SK-N-SH (cell line): ENCODE measurements around the gene TNFRSF17. TPM values are rescaled to one million over a fixed set of nuclear protein-coding genes. Genes with fewer than 3 reads are reported as not detected.

ENCODE experiments used
- CTCF ChIA-PET: fragments of 300-600, 350-600 bp; formaldehyde crosslinking; extraction: SDS; loops from one replicate; lab custom pipeline; 2021; lab: Yijun Ruan, JAX
- POLR2A ChIA-PET: fragments of 350-600 bp; sonication (Branson Sonifier 250); formaldehyde crosslinking; extraction: SDS; loops from one replicate; lab custom pipeline; 2020; ENCODE audit warnings: antibody characterized with exemption, inconsistent platforms; lab: Yijun Ruan, JAX
- DNase-seq: peaks from one replicate; pipeline ENCODE4 v3.0.0; 2012
- H2AFZ ChIP-seq: fragments of 200-600 bp; sonication (generic); 2 replicates; pipeline ENCODE4 v1.8.1; 2016; ENCODE audit warnings: antibody characterized with exemption, mild to moderate bottlenecking, low read depth
- H3F3A ChIP-seq: fragments of 200-600 bp; sonication (generic); replicated peaks from 2 replicates; pipeline ENCODE3; 2016; ENCODE audit warnings: antibody characterized with exemption, mild to moderate bottlenecking; ENCODE audit not compliant: insufficient read depth
- H3K27ac ChIP-seq, 2 experiments: fragments of 200-500 bp in 1 of 2; fragments of 200-600 bp in 1 of 2; sonication (Bioruptor generic) in 1 of 2; sonication (generic), shearing (Covaris generic) in 1 of 2; 2 replicates each; pipeline versions ENCODE4 v1.5.1 to v1.6.1; 2014 to 2016; ENCODE audit warnings: low read depth in 2 of 2, inconsistent platforms in 1 of 2, low read length in 1 of 2, mild to moderate bottlenecking in 1 of 2, mixed read lengths in 1 of 2
- H3K27me3 ChIP-seq: fragments of 200-600 bp; sonication (generic), shearing (Covaris generic); 2 replicates; pipeline ENCODE4 v1.6.1; 2016; ENCODE audit warnings: mixed run types; ENCODE audit not compliant: insufficient read depth
- H3K36me3 ChIP-seq, 2 experiments: fragments of 200-500 bp in 1 of 2; fragments of 200-600 bp in 1 of 2; sonication (Bioruptor generic) in 1 of 2; sonication (generic) in 1 of 2; replicated peaks in 1 of 2; 2 replicates each; pipeline versions ENCODE3 to v1.5.1; 2014 to 2016; ENCODE audit warnings: low read length in 1 of 2, mild to moderate bottlenecking in 1 of 2; ENCODE audit not compliant: insufficient read depth in 2 of 2, control insufficient read depth in 1 of 2
- H3K4me1 ChIP-seq, 2 experiments: fragments of 200-500 bp in 1 of 2; fragments of 200-600 bp in 1 of 2; sonication (Bioruptor generic) in 1 of 2; sonication (generic), shearing (Covaris generic) in 1 of 2; 2 replicates each; pipeline versions ENCODE4 v1.5.1 to v1.6.1; 2014 to 2016; ENCODE audit warnings: low read depth in 1 of 2, low read length in 1 of 2, mixed run types in 1 of 2; ENCODE audit not compliant: insufficient read depth in 2 of 2, control insufficient read depth in 1 of 2
- H3K4me2 ChIP-seq: fragments of 200-600 bp; sonication (generic), shearing (Covaris generic); 2 replicates; pipeline ENCODE4 v1.6.1; 2017; ENCODE audit warnings: mixed run types
- H3K4me3 ChIP-seq, 2 experiments: fragments of 200-500 bp in 1 of 2; fragments of 200-600 bp in 1 of 2; sonication (Bioruptor generic) in 1 of 2; sonication (generic), shearing (Covaris generic) in 1 of 2; 2 replicates each; pipeline versions ENCODE4 v1.5.1 to v1.8.1; 2014 to 2016; ENCODE audit warnings: low read depth in 2 of 2, inconsistent platforms in 1 of 2, low read length in 1 of 2, mild to moderate bottlenecking in 1 of 2, mixed read lengths in 1 of 2, moderate library complexity in 1 of 2
- H3K79me2 ChIP-seq: fragments of 200-600 bp; sonication (generic); 2 replicates; pipeline ENCODE4 v1.8.1; 2017; ENCODE audit warnings: mild to moderate bottlenecking; ENCODE audit not compliant: insufficient read depth
- H3K9ac ChIP-seq: fragments of 200-600 bp; sonication (generic); 2 replicates; pipeline ENCODE4 v1.6.1; 2017; ENCODE audit warnings: mixed run types
- H3K9me2 ChIP-seq: fragments of 200-600 bp; sonication (generic); 2 replicates; pipeline ENCODE4 v1.6.1; 2017; ENCODE audit warnings: mixed run types
- H3K9me3 ChIP-seq: fragments of 200-600 bp; sonication (generic); 2 replicates; pipeline ENCODE4 v1.6.1; 2017; ENCODE audit warnings: mixed run types, mild to moderate bottlenecking, moderate library complexity
- H4K20me1 ChIP-seq: fragments of 200-600 bp; sonication (generic); 2 replicates; pipeline ENCODE4 v1.6.1; 2017; ENCODE audit warnings: mild to moderate bottlenecking, mixed run types; ENCODE audit not compliant: insufficient read depth
- CTCF ChIP-seq: fragments of 200-600 bp; sonication (generic); IDR thresholded peaks from 2 replicates; pipeline ENCODE4 v1.6.1; 2017; ENCODE audit warnings: antibody characterized with exemption, mild to moderate bottlenecking, moderate library complexity
- EP300 ChIP-seq, 2 experiments: IDR thresholded peaks; 2 replicates each; pipeline versions ENCODE4 v1.4.0 to v1.6.1; 2012; ENCODE audit warnings: borderline replicate concordance in 1 of 2, low read depth in 1 of 2, low read length in 1 of 2
- FOSL2 ChIP-seq: IDR thresholded peaks from 2 replicates; pipeline ENCODE4 v1.4.0; 2012; ENCODE audit warnings: low read depth, mild to moderate bottlenecking, moderate library complexity, borderline replicate concordance
- GABPA ChIP-seq: IDR thresholded peaks from 2 replicates; pipeline ENCODE4 v1.4.0; 2012; ENCODE audit warnings: low read depth, mild to moderate bottlenecking
- JUND ChIP-seq: IDR thresholded peaks from 2 replicates; pipeline ENCODE4 v1.4.0; 2012
- MEF2A ChIP-seq: IDR thresholded peaks from 2 replicates; pipeline ENCODE4 v1.4.0; 2012; ENCODE audit warnings: low read depth, borderline replicate concordance
- POLR2AphosphoS5 ChIP-seq: IDR thresholded peaks from 2 replicates; pipeline ENCODE4 v1.6.1; 2012; ENCODE audit warnings: low read depth, low read length
- RCOR1 ChIP-seq: fragments of 150-350 bp; IDR thresholded peaks from 2 replicates; pipeline ENCODE4 v1.6.1; 2017; ENCODE audit warnings: antibody characterized with exemption, low read length
- RXRA ChIP-seq: IDR thresholded peaks from 2 replicates; pipeline ENCODE4 v1.4.0; 2012; ENCODE audit warnings: low read depth, mild to moderate bottlenecking, borderline replicate concordance
- SMC3 ChIP-seq: IDR thresholded peaks from 2 replicates; pipeline ENCODE4 v1.6.1; 2012; ENCODE audit warnings: low read depth, low read length, improper control_type of control experiment
- YY1 ChIP-seq: IDR thresholded peaks from 2 replicates; pipeline ENCODE4 v1.4.0; 2012; ENCODE audit warnings: low read depth, mild to moderate bottlenecking
- ZBTB33 ChIP-seq: IDR thresholded peaks from 2 replicates; pipeline ENCODE4 v1.4.0; 2012; ENCODE audit warnings: low read depth, borderline replicate concordance
- WGBS: methylation state at CpG from one replicate; pipeline ENCODE4 v1.1.6; 2017; ENCODE audit warnings: low lambda C conversion rate; 5-methylcytosine and 5-hydroxymethylcytosine counted together
- polyA plus RNA-seq, 3 experiments: library from polyadenylated mRNA; depleted of rRNA; stranded (reverse); fragments of >200 nt; gene quantifications; 2 replicates each; pipeline ENCODE4 v1.2.3, GENCODE V29; 2012

The TNFRSF17 gene
- polyA plus RNA-seq, 1 of the 3 experiments (the other 2 are of a cell fraction) = not detected

GRCh38 chr16:11963706-11964105, 1.3 kb upstream of the TNFRSF17 start:
- Histone ChIP-seq H3F3A (no peaks in the 10 kb centered on the region), H3K4me3 (no peak overlapping the region), H3K27me3 (no peaks in the 10 kb centered on the region), H3K36me3 (no peaks in the 10 kb centered on the region), H3K79me2 (no peaks in the 10 kb centered on the region), H3K4me2 (no peak overlapping the region), H3K27ac (no peak overlapping the region), H3K9me2 (no peaks in the 10 kb centered on the region), H3K4me1 (no peaks in the 10 kb centered on the region), H2AFZ (no peak overlapping the region), H4K20me1 (no peaks in the 10 kb centered on the region), H3K9ac (no peak overlapping the region), H3K9me3 (no peaks in the 10 kb centered on the region)
- WGBS = 82% methylated on average over 6 of the region's 6 CpGs
- TF ChIP-seq RXRA = no peak
- TF ChIP-seq SMC3 = no peak
- TF ChIP-seq POLR2AphosphoS5 = no peak
- no peak for TF ChIP-seq ZBTB33
- no peak for DNase-seq
- CTCF ChIA-PET = interaction anchor here (0.6 to 4.0 kb wide), 2 partner anchors 104 to 712 kb away, joined by 3 to 20 read pairs; no protein-coding TSS in a partner anchor
- POLR2A ChIA-PET = no interaction called here

GRCh38 chr16:11966173-11966572, 1.2 kb downstream of the TNFRSF17 start:
- CTCF ChIA-PET = interaction anchor here (4.0 kb wide), 1 partner anchor 101 kb away, joined by 20 read pairs; no protein-coding TSS in a partner anchor
- no peak overlapping the region for H3K4me2 ChIP-seq
- no peak overlapping the region for H2AFZ ChIP-seq
- no peaks in the 10 kb centered on the region for H4K20me1 ChIP-seq
- DNase-seq = no peak
- no peaks in the 10 kb centered on the region for H3K36me3 ChIP-seq
- no peaks in the 10 kb centered on the region for H3K9me3 ChIP-seq
- H3K4me1 ChIP-seq = no peaks in the 10 kb centered on the region
- no peak overlapping the region for H3K27ac ChIP-seq
- 92% methylated on average over 7 of the region's 7 CpGs for WGBS
- no peaks in the 10 kb centered on the region for H3K9me2 ChIP-seq
- H3K79me2 ChIP-seq = no peaks in the 10 kb centered on the region
- no peaks in the 10 kb centered on the region for H3K27me3 ChIP-seq
- TF ChIP-seq JUND = no peak
- TF ChIP-seq SMC3 = no peak
- no peak for TF ChIP-seq FOSL2
- no peak for TF ChIP-seq RCOR1
- no peak for TF ChIP-seq POLR2AphosphoS5
- no peak for TF ChIP-seq GABPA
- no peak for TF ChIP-seq ZBTB33
- TF ChIP-seq RXRA = no peak
- no peak for TF ChIP-seq YY1
- TF ChIP-seq EP300 (IDR thresholded peaks at IDR 0.05; ENCODE audit: borderline replicate concordance in 1 of 2, low read depth in 1 of 2, low read length in 1 of 2) = no peak
- no peak for TF ChIP-seq CTCF
- no peak for TF ChIP-seq MEF2A
- no peak overlapping the region for H3K4me3 ChIP-seq
- POLR2A ChIA-PET = interaction anchor here (0.6 kb wide), 1 partner anchor 261 kb away, joined by 3 read pairs; no protein-coding TSS in a partner anchor
- no peak overlapping the region for H3K9ac ChIP-seq
- H3F3A ChIP-seq = no peaks in the 10 kb centered on the region
